ENCODE data around the gene NFIC.

DNA sequence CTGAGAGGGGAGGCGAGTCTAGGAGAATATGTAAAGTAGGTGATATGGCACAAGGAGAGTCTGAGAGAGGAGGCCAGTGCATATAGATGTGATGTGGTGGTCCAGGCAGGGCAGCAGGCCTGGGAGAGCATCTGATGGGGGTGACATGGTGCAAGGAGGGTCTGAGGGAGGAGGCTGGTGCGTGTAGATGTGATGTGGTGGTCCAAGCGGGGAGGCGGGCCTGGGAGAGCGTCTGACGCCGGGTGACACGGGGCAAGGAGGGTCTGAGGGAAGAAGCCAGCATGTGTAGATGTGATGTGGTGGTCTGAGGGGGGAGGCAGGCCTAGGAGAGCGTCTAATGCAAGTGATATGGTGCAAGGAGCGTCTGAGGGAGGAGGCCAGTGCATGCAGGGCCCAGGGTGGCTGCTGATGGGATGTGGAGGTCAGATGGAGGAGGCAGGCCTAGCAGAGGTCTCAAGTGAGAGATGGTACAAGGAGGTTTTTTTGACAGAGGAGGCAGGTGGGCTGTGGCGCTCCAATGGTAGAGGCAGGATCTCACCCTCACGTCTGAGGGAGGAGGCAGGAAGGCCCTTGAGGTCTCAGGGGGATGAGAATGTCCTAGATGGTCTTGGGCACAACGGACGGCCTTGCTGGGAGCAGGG is 16.2 kb downstream of the NFIC start:
- TF ChIP-seq GATA3 (IDR thresholded peaks at IDR 0.05; ENCODE audit: low read depth, low read length), result no peak
- TF ChIP-seq GATA2 (IDR thresholded peaks at IDR 0.05; ENCODE audit: low read depth, low read length), result no peak

Data from SH-SY5Y (cell line).